B cell (primary cell): Measurements from ENCODE around the gene LRTM1.

Source experiments
- CTCF ChIP-seq: fragments of 200-600 bp; IDR thresholded peaks from one replicate; pipeline ENCODE4 v1.8.0; 2022; ENCODE audit warnings: antibody characterized with exemption, mild to moderate bottlenecking
- EZH2 ChIP-seq: IDR thresholded peaks from 2 replicates; pipeline ENCODE4 v1.6.1; 2012; ENCODE audit warnings: borderline replicate concordance, low read depth, mild to moderate bottlenecking, moderate library complexity, low read length; ENCODE audit not compliant: insufficient read depth, poor library complexity, severe bottlenecking

GRCh38 chr3:54951405-54951804 is 23.5 kb upstream of the LRTM1 start:
- TF ChIP-seq CTCF (no peak), EZH2 (no peak)
